Measurements from ENCODE around the gene SCAF8. TPM values are rescaled to one million over a fixed set of nuclear protein-coding genes. Genes with fewer than 3 reads are reported as not detected.

SCAF8 gene
- total and polyA plus RNA-seq, 10 donors: 10.5 to 60.7 (median 52.2) TPM

DNA sequence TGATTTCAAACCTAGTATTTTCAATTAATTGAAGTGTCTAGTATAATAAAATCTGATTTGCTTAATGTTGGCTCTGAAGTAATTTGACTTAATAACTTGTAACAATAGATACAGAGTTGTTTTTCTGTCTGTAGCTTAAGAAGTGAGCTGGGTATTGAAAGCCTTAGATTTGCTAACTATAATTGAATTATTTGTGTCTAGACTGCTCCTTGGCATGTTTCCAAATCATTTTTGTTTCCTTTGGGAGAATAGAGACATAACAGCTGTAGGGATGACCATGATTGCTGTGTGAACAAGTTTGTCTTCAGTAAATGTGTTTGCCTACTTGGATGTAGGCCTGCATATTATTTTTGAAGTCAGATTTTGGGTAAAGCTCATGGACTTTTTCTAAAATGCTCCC is 115.4 kb downstream of the SCAF8 start:
- Histone ChIP-seq H3K4me1 (peaks cover 0 to 9% (median 2%) of the 10 kb centered on the region in 6 donors), H3K27me3 (replicated peaks in 1 of 7) (no peaks in the 10 kb centered on the region), H3K36me3 (peaks cover 0 to 37% (median 2%) of the 10 kb centered on the region in 6 donors), H3K27ac (no peak overlapping the region), H3K9me3 (no peaks in the 10 kb centered on the region), H3K4me3 (no peak overlapping the region)
- intact Hi-C loops (cut with DNase I; ENCODE audit: low total_unique reads): no loop called here
- no peak for DNase-seq
- TF ChIP-seq POLR2A (IDR thresholded peaks at IDR 0.05) (no peak), POLR2AphosphoS5 (IDR thresholded peaks at IDR 0.05) (no peak)
- TF ChIP-seq, protein P1, sequence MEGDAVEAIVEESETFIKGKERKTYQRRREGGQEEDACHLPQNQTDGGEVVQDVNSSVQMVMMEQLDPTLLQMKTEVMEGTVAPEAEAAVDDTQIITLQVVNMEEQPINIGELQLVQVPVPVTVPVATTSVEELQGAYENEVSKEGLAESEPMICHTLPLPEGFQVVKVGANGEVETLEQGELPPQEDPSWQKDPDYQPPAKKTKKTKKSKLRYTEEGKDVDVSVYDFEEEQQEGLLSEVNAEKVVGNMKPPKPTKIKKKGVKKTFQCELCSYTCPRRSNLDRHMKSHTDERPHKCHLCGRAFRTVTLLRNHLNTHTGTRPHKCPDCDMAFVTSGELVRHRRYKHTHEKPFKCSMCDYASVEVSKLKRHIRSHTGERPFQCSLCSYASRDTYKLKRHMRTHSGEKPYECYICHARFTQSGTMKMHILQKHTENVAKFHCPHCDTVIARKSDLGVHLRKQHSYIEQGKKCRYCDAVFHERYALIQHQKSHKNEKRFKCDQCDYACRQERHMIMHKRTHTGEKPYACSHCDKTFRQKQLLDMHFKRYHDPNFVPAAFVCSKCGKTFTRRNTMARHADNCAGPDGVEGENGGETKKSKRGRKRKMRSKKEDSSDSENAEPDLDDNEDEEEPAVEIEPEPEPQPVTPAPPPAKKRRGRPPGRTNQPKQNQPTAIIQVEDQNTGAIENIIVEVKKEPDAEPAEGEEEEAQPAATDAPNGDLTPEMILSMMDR (IDR thresholded peaks at IDR 0.05 in 8 of 11, conservative IDR thresholded peaks at IDR 0.05 in 3 of 11): no peak

DNA sequence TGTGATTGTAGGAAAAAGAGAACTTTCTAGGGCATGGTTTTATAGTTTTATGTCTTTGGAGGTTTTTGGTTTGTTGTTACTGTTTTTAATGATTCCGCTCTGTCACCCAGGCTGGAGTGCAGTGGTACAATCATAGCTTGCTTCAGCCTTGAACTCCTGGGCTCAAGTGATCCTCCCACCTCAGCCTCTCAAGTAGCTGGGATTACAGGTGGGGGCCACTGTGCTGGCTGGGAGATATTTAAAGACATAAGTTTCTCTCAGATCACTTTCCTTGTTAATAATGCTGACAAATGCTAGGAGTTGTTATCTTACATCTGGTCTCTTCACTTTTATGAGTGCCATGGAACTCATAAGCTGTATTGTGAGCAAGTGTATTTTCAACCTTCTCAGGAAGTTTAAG is 116.3 kb downstream of the SCAF8 start:
- Histone ChIP-seq H3K27ac (no peak overlapping the region), H3K4me3 (no peak overlapping the region), H3K4me1 (peaks cover 0 to 4% (median 0%) of the 10 kb centered on the region in 6 donors), H3K9me3 (no peaks in the 10 kb centered on the region), H3K27me3 (replicated peaks in 1 of 7) (no peaks in the 10 kb centered on the region), H3K36me3 (peaks cover 0 to 39% (median 2%) of the 10 kb centered on the region in 6 donors)
- intact Hi-C loops (cut with DNase I; ENCODE audit: low total_unique reads): no loop called here
- TF ChIP-seq POLR2A (IDR thresholded peaks at IDR 0.05): no peak
- TF ChIP-seq, protein P1 (IDR thresholded peaks at IDR 0.05 in 8 of 11, conservative IDR thresholded peaks at IDR 0.05 in 3 of 11): no peak
- TF ChIP-seq POLR2AphosphoS5 (IDR thresholded peaks at IDR 0.05): no peak
- no peak for DNase-seq
- WGBS, 5 donors: 88 to 100% (median 100%) methylated on average over 1 of the region's 1 CpG

DNA sequence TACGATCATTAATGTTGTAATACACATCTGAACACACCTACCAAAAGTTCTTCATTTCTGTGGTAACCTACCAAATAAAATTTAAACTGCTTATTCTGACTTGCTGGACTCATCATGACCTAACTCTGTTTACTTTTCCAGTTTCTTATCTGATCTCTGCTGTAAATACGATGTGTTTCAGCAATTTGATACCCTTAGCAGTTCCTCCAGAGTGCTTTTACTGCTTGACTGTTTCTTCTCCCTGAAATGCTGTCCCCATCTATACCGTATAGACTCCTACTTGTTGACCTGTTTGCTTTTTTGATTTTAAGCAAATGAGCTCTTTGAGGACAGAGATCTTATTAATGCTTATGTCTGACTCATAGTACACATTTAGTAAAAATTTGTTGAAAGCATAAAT is 119.5 kb downstream of the SCAF8 start:
- intact Hi-C loops (cut with DNase I; ENCODE audit: low total_unique reads): no loop called here
- 80 to 89% (median 86%) methylated on average over 3 of the region's 3 CpGs for WGBS, 5 donors

DNA sequence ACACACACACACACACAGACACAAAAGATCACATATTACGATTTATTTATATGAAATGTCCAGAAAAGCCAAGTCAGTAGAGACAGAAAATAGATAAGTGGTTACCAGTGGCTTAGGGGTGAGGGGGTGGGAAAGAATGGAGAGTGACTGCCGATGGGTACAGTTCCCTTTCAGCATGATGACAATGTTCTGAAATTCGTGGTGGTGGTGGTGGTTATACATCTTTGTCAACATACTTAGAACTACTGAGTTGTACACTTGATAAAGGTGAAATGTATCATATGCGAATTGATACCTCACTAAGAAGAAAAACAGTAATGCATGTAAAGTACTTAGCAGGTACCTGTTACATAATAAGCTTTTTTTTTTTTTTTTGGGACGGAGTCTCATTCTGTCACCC is 124.3 kb downstream of the SCAF8 start:
- no peak for DNase-seq
- 89 to 96% (median 94%) methylated on average over 5 of the region's 5 CpGs for WGBS, 5 donors
- no peak for TF ChIP-seq POLR2A (IDR thresholded peaks at IDR 0.05)
- TF ChIP-seq, protein P1 (IDR thresholded peaks at IDR 0.05 in 8 of 11, conservative IDR thresholded peaks at IDR 0.05 in 3 of 11): no peak
- TF ChIP-seq POLR2AphosphoS5 (IDR thresholded peaks at IDR 0.05): no peak
- H3K36me3 ChIP-seq: peaks cover 0 to 42% (median 0%) of the 10 kb centered on the region in 6 donors
- H3K4me3 ChIP-seq: no peak overlapping the region
- no peak overlapping the region for H3K27ac ChIP-seq
- no peaks in the 10 kb centered on the region for H3K27me3 ChIP-seq (replicated peaks in 1 of 7)
- H3K4me1 ChIP-seq: peaks cover 0 to 8% (median 0%) of the 10 kb centered on the region in 6 donors
- H3K9me3 ChIP-seq: no peaks in the 10 kb centered on the region
- intact Hi-C loops (cut with DNase I; ENCODE audit: low total_unique reads): no loop called here

More for the DNA sequence above, 119.5 kb downstream of the SCAF8 start:
- no peak for DNase-seq
- Histone ChIP-seq H3K4me3 (no peak overlapping the region), H3K9me3 (no peaks in the 10 kb centered on the region), H3K27ac (no peak overlapping the region), H3K4me1 (peaks cover 0 to 4% (median 0%) of the 10 kb centered on the region in 6 donors), H3K27me3 (replicated peaks in 1 of 7) (no peaks in the 10 kb centered on the region), H3K36me3 (peaks cover 0 to 40% (median 0%) of the 10 kb centered on the region in 6 donors)
- no peak for TF ChIP-seq POLR2A (IDR thresholded peaks at IDR 0.05)
- no peak for TF ChIP-seq POLR2AphosphoS5 (IDR thresholded peaks at IDR 0.05)
- TF ChIP-seq, protein P1 (IDR thresholded peaks at IDR 0.05 in 8 of 11, conservative IDR thresholded peaks at IDR 0.05 in 3 of 11): no peak

Data from spleen (tissue), 11 donors.